Activated CD4-positive, CD25-positive, alpha-beta regulatory T cell treated with anti-CD3 and anti-CD28 coated beads, Interleukin-2, amount 50 U/mL, for 24 hours (primary cell): ENCODE results near the gene FBP2.

ENCODE experiments used
- ATAC-seq, 2 donors: fragments of 150-1000 bp; cut with Tn5 transposase; one replicate each; pipeline ENCODE4 v1.10.0; 2021; ENCODE audit warnings: mild to moderate bottlenecking in 1 of 2, moderate library complexity in 1 of 2

FBP2 gene

DNA sequence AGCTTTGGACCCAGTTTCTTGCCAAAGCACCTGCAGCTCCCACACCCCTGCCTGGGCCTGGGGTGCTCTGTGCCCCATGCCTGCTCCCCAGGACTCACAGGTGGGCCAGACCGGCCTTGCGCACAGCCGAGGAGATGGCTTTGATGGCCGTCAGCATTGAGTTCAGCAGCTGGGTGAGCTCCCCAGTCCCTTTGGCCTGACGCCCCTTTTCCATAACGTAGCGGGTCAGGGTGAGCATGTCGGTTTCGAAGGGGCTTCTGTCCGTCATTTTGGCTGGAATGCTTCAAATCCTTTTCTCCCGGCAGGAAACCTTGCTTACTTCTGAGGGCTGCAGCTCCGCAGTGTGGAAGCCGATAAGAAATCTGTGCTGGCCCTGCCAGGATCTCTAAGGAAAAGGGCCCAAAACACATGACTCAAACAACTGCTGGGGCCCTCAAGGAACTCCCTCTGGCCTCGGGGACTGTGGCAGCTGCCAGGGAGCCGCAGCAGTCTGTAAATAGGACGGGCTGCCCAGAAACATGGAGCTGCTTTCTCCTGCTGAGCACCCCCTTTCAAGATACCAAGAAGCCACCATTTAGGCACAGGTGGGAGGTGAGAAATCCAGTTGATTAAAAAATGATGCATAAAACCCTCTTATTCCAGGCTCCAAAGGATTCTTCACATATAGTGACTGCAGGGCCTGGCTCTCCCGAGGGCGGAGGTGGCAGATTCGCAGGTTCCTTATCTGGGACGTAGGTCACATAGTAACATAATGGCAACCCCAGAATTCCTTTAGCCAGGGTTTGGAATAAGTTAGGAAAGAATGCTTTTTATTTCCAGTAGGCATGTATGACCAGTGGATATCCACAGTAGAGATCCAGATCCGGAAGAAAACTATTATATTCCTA is at the start of gene FBP2:
FBP2 (minus strand) TSS at position 366 of the 887 bp plus-strand sequence; CDS start at position 268, 98 bp downstream.
- ATAC-seq: no peak

- no peak for ATAC-seq
These were observed 49.6 kb upstream of the FBP2 start for GRCh38 chr9:94643176-94643575.

- no peak for ATAC-seq
These were observed 48.9 kb upstream of the FBP2 start for GRCh38 chr9:94642501-94642900.

GRCh38 chr9:94639999-94640376 is 46.4 kb upstream of the FBP2 start:
- no peak for ATAC-seq

- peak; percentile 67 to 73 for ATAC-seq
These were observed 45.7 kb upstream of the FBP2 start, which contains the start of gene FBP1 for GRCh38 chr9:94639061-94639998. Gene FBP1 (minus strand): TSS chr9:94639518. CDS start chr9:94639310, 208 bp downstream.

DNA sequence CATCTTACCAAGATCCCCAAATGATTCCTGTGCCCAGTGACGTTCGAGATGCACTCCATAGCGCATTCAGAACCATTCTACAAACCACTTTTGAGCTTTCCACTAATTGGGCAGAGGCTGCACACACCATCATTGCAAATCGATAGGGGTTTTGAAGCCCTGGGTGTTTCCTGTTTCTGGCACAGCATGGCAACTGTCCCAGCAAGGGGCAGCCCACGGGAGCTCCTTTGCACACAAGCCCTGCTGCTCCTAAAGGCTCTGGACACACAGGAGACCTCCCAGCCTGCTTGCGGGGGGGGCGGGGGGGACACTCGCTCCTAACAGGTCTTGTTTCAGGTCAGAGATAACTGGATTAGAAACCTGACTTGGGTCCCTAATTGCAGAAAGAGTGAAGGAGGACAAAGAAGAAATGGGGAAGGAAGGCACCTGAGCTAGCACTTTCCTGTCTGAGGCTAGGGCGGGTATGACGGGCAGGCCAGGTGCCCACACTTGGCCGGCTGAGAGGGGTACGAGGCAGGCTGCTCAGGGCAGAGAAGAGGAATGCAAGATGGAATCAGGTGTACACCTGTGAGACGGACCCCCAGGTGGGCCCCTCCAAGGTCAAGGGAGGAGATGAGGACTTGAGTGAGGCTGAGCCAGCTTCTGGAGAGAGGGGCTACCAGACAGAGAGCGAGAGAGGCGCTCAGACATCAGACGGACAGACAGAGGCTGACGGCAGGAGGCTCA is 44.9 kb upstream of the FBP2 start:
- ATAC-seq: no peak

- no peak for ATAC-seq
These were observed 39.1 kb upstream of the FBP2 start for GRCh38 chr9:94632737-94633136.

GRCh38 chr9:94631599-94631998 is 38.0 kb upstream of the FBP2 start:
- no peak for ATAC-seq

DNA sequence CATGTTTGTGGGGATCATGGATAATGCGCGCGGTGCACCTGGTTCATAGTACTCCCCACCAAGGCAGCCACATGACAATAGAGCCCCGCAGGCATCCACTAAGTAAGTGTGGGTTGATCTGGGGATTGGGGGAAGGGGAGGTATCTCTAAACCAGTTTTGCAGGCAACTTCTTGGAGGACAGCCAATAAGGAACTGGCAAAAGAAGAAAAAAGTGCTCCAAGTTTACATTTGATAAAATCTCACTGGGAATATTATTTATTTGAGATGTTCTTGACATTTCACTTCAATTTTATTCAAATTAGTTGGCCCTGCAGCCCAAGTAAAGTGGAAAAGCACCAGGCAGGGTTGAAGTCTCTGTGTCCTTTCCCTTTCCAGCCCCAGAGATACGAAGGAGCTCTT is 37.2 kb upstream of the FBP2 start:
- no peak for ATAC-seq

DNA sequence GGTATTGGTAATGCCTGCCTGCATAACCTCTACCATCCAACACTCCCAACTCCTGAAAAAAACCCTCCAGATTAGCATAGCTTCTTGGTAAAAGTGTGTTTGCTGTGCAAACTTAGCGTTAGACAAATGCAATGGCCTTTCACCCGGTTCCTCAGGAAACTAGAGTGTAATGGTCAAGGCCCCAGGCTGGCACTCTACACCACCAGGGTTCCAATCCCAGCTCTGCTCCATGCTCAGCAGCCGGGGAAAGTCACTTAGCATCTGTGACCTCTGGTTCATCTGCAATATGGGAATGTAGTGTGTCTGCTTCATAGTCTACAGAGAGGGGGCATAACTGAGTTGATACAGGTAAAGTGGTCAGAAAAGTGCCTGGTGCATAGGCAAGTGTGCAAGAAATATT is 36.7 kb upstream of the FBP2 start:
- ATAC-seq: no peak

- ATAC-seq: no peak
These were observed 33.7 kb upstream of the FBP2 start for GRCh38 chr9:94627287-94627686.

DNA sequence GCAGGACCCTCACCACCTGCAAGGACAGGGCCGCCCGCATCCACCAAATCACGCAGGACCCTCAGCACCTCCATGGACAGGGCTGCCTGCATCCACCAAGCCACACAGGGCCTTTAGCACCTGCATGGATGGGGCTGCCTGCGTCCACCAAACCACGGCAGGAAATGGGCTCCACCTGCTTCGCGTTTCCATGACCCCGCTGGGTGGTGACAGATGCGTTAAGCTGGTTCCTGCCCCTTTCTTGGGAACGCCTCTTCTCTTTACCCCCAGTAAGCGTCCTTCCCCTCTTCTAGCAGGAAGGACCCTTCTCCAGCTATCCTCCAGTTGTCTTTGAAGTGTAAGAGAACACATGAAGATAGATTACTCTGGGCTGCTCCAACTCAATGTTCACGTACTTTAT is 32.2 kb upstream of the FBP2 start:
- no peak for ATAC-seq

DNA sequence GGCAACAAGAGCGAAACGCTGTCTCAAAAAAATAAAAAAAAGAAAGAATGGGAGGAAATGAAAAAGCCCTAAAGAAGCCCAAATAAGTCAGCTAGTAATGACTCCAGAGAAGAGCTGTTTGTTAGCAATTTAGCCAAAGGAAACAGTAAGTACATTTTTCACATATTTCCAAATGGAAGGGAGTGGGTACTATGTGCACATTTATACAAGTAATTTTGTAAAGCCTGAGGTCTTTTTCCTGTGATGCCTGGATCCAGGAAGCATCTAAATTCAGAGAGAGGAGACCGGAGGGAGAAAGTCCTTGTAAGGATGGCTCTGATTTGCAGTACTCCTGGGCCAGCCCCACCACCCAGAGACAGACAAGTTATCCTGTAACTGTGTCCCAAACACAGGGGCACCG is 31.0 kb upstream of the FBP2 start:
- no peak for ATAC-seq

- ATAC-seq: no peak
These were observed 29.6 kb upstream of the FBP2 start for GRCh38 chr9:94623253-94623652.

- no peak for ATAC-seq
These were observed 28.6 kb upstream of the FBP2 start for GRCh38 chr9:94622087-94622800.

- no peak for ATAC-seq
These were observed 25.4 kb upstream of the FBP2 start for GRCh38 chr9:94619026-94619425.

DNA sequence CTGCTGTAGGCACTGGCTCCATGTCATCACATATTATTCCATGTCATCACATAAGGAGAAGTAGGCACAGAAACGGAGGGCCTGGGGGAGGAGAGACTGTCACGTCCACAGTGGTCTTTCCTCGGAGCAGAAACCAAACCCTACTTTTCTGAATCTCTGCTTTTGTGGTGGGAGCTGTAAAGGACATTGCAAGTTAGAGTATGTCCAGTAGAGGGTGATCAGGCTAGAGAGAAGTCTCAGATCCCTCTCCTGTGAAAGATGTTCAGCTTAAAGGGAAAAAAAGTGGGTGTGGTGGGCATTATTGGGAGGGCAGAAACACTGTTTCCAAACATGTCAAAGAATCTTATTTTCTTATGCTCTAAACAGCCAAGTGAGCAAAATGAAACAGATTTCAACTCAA is 19.4 kb upstream of the FBP2 start:
- no peak for ATAC-seq

DNA sequence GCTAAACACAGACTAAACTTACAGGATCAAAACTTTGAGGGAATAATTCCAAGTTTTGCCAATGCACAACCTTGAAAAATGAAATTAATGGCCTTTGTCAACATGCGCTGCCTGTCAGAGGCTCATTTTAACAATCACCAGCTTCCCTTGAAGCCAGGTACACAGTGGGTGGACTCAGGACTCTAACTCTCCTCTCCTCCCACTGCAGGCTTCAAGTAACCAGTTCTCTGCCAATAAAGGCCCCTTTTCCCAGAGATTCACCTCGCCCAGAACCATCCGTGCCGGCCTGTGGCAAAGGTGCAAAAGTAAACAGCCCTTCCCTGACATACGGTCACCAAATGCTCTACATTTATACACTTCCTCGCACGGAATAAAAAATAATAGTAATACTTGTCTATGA is 18.4 kb upstream of the FBP2 start:
- ATAC-seq: peak in 1 of 2 donors; percentile 21

- ATAC-seq: peak; percentile 69 to 87
These were observed 18.0 kb upstream of the FBP2 start for GRCh38 chr9:94611638-94612068.

DNA sequence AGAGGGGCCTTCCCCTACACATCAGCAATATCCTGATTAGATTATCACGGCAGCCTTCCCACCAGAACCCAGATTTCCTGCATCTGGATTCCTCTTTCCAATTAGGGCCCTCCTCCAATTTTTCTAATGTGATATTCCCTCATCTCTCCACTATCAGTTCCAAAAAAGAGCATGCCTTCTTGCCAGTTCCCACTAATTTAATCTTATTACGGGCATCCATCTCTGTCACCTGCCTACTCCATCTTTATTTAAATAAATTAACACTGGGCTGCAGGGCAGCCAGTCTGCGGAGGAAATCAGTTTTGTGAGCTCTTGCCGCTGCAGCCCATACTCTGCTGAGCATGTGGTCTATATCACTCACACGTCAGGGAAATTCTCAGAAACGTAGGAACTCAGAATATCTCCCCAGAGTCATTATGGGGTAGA is 16.6 kb upstream of the FBP2 start:
- ATAC-seq: no peak

GRCh38 chr9:94607423-94607691 is 13.7 kb upstream of the FBP2 start:
- no peak for ATAC-seq
